Measurements from ENCODE around the gene ADD3. TPM values are rescaled to one million over a fixed set of nuclear protein-coding genes. Genes with fewer than 3 reads are reported as not detected.

Gene ADD3
- total and polyA plus RNA-seq, 2 of the 13 experiments (the other 11 are each of a cell fraction or from before 2014, with no cell fraction given), result 44.7 to 57.5 TPM

DNA sequence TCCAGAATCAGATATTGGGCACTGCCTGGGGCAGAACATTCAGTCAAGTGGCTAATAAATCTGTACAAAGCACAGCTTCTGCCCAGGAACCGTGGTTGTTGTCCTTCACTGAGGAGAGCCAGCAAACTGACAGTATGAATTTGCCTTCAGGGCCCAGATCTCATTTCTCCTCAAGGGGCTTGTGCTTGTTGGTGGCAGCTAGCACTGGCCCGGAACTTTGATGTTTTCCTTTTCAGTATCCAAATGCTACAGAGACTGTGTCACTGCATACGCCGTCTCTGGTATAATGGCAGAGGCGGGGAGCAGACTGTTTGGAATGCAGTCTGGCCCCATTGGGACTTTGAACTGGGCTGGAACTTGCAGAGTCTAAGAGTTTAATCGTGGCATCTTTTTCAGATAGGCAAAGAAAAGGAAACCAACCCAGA, 30.4 kb upstream of the ADD3 start (continued):
- TF ChIP-seq EP300 (IDR thresholded peaks at IDR 0.05; ENCODE audit: low read depth in 2 of 2, low read length in 2 of 2), result peak; percentile 48 to 91; a peak in 3 of 4 replicates
- peak; percentile 67; the same call in 1 of the 2 replicates for TF ChIP-seq EP300 (CRISPR knock-in tag; IDR thresholded peaks at IDR 0.05; ENCODE audit: borderline replicate concordance)
- no peak for TF ChIP-seq ZNF598 (CRISPR knock-in tag; IDR thresholded peaks at IDR 0.05; ENCODE audit: borderline replicate concordance)
- TF ChIP-seq ZNF556 (CRISPR knock-in tag; IDR thresholded peaks at IDR 0.05; ENCODE audit: borderline replicate concordance), result peak; percentile 65; the same call in 1 of the 2 replicates
- no peak; the same call in 1 of the 2 replicates for TF ChIP-seq CREB1 (IDR thresholded peaks at IDR 0.05)
- TF ChIP-seq CREB1 (CRISPR knock-in tag; IDR thresholded peaks at IDR 0.05), result 0 out of 2 replicates have a peak, but pooled peaks have one; percentile 19
- 0 out of 2 replicates have a peak, but pooled peaks have one; percentile 33 for TF ChIP-seq GATAD1 (CRISPR knock-in tag; IDR thresholded peaks at IDR 0.05)
- TF ChIP-seq NBN (conservative IDR thresholded peaks at IDR 0.05), result no peak
- TF ChIP-seq HNRNPH1 (optimal IDR thresholded peaks at IDR 0.05; ENCODE audit: low read depth, low read length), result no peak
- peak; percentile 88 for TF ChIP-seq BCL6 (CRISPR knock-in tag; IDR thresholded peaks at IDR 0.05)
- TF ChIP-seq, protein P1, sequence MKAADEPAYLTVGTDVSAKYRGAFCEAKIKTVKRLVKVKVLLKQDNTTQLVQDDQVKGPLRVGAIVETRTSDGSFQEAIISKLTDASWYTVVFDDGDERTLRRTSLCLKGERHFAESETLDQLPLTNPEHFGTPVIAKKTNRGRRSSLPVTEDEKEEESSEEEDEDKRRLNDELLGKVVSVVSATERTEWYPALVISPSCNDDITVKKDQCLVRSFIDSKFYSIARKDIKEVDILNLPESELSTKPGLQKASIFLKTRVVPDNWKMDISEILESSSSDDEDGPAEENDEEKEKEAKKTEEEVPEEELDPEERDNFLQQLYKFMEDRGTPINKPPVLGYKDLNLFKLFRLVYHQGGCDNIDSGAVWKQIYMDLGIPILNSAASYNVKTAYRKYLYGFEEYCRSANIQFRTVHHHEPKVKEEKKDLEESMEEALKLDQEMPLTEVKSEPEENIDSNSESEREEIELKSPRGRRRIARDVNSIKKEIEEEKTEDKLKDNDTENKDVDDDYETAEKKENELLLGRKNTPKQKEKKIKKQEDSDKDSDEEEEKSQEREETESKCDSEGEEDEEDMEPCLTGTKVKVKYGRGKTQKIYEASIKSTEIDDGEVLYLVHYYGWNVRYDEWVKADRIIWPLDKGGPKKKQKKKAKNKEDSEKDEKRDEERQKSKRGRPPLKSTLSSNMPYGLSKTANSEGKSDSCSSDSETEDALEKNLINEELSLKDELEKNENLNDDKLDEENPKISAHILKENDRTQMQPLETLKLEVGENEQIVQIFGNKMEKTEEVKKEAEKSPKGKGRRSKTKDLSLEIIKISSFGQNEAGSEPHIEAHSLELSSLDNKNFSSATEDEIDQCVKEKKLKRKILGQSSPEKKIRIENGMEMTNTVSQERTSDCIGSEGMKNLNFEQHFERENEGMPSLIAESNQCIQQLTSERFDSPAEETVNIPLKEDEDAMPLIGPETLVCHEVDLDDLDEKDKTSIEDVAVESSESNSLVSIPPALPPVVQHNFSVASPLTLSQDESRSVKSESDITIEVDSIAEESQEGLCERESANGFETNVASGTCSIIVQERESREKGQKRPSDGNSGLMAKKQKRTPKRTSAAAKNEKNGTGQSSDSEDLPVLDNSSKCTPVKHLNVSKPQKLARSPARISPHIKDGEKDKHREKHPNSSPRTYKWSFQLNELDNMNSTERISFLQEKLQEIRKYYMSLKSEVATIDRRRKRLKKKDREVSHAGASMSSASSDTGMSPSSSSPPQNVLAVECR (CRISPR knock-in tag; IDR thresholded peaks at IDR 0.05; ENCODE audit: borderline replicate concordance), result no peak; the same call in 1 of the 2 replicates
- no peak for TF ChIP-seq PLSCR1 (CRISPR knock-in tag; IDR thresholded peaks at IDR 0.05; ENCODE audit: borderline replicate concordance)
- no peak for TF ChIP-seq NFE2 (CRISPR knock-in tag; IDR thresholded peaks at IDR 0.05)
- TF ChIP-seq ZIK1 (CRISPR knock-in tag; IDR thresholded peaks at IDR 0.05; ENCODE audit: borderline replicate concordance, low read depth), result no peak
- peak; percentile 29; the same call in 1 of the 2 replicates for TF ChIP-seq POLR2G (IDR thresholded peaks at IDR 0.05; ENCODE audit: low read depth, low read length)
- no peak for TF ChIP-seq ZNF841 (CRISPR knock-in tag; IDR thresholded peaks at IDR 0.05; ENCODE audit: borderline replicate concordance)
- TF ChIP-seq SIX1 (CRISPR knock-in tag; IDR thresholded peaks at IDR 0.05; ENCODE audit: borderline replicate concordance), result peak; percentile 41; the same call in 1 of the 2 replicates
- TF ChIP-seq ZNF503 (CRISPR knock-in tag; IDR thresholded peaks at IDR 0.05), result peak; percentile 46; the same call in 1 of the 2 replicates
- peak; percentile 60 for TF ChIP-seq FOXA3 (CRISPR knock-in tag; IDR thresholded peaks at IDR 0.05)
- no peak for TF ChIP-seq ZNF564 (CRISPR knock-in tag; IDR thresholded peaks at IDR 0.05)

Data from HepG2 (cell line).